ENCODE data around the gene KLF17. TPM values are rescaled to one million over a fixed set of nuclear protein-coding genes. Genes with fewer than 3 reads are reported as not detected.

The KLF17 gene
- total RNA-seq, 1 donor from 2014 or later: 0.23 TPM

- no peak overlapping the region for H3K4me3 Mint-ChIP-seq (ENCODE audit: unreplicated experiment)
- H3K4me1 Mint-ChIP-seq (ENCODE audit: unreplicated experiment): no peaks in the 10 kb centered on the region
- H3K9me3 Mint-ChIP-seq (ENCODE audit: unreplicated experiment): peaks cover 13% of the 10 kb centered on the region
- no peak overlapping the region for H3K27ac Mint-ChIP-seq (ENCODE audit: unreplicated experiment)
- H3K36me3 Mint-ChIP-seq (ENCODE audit: low read depth, unreplicated experiment): peaks cover 5% of the 10 kb centered on the region
- no peak for DNase-seq (ENCODE audit: low spot score)
- peaks cover 2% of the 10 kb centered on the region for H3K27me3 Mint-ChIP-seq (ENCODE audit: unreplicated experiment)
- TF ChIP-seq, protein P1, sequence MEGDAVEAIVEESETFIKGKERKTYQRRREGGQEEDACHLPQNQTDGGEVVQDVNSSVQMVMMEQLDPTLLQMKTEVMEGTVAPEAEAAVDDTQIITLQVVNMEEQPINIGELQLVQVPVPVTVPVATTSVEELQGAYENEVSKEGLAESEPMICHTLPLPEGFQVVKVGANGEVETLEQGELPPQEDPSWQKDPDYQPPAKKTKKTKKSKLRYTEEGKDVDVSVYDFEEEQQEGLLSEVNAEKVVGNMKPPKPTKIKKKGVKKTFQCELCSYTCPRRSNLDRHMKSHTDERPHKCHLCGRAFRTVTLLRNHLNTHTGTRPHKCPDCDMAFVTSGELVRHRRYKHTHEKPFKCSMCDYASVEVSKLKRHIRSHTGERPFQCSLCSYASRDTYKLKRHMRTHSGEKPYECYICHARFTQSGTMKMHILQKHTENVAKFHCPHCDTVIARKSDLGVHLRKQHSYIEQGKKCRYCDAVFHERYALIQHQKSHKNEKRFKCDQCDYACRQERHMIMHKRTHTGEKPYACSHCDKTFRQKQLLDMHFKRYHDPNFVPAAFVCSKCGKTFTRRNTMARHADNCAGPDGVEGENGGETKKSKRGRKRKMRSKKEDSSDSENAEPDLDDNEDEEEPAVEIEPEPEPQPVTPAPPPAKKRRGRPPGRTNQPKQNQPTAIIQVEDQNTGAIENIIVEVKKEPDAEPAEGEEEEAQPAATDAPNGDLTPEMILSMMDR (IDR thresholded peaks at IDR 0.05; ENCODE audit: unreplicated experiment): no peak
Observed at GRCh38 chr1:44174630-44175029, 56.0 kb downstream of the KLF17 start.

Other genes with a start within 250 kb of the KLF17 start
- gene ARTN, start 185.0 kb upstream of the KLF17 start, total RNA-seq (ENCODE audit: unreplicated experiment): 0.67 TPM
- 31.5 TPM for gene IPO13, start 171.9 kb upstream of the KLF17 start, total RNA-seq (ENCODE audit: unreplicated experiment)
- gene DPH2, start 148.8 kb upstream of the KLF17 start, total RNA-seq (ENCODE audit: unreplicated experiment): 17.1 TPM
- gene ATP6V0B, start 143.9 kb upstream of the KLF17 start, total RNA-seq (ENCODE audit: unreplicated experiment): 94.5 TPM
- 35.4 TPM for gene B4GALT2, start 139.6 kb upstream of the KLF17 start, total RNA-seq (ENCODE audit: unreplicated experiment)
- gene CCDC24, start 127.2 kb upstream of the KLF17 start, total RNA-seq (ENCODE audit: unreplicated experiment): 4.2 TPM
- 2.8 TPM for gene SLC6A9, start 87.4 kb upstream of the KLF17 start, total RNA-seq (ENCODE audit: unreplicated experiment)
- gene KLF18, start 22.8 kb downstream of the KLF17 start, total RNA-seq (ENCODE audit: unreplicated experiment): not detected
- 87.9 TPM for gene DMAP1, start 94.7 kb downstream of the KLF17 start, total RNA-seq (ENCODE audit: unreplicated experiment)
- 42.6 TPM for gene ERI3, start 236.4 kb downstream of the KLF17 start, total RNA-seq (ENCODE audit: unreplicated experiment)